HG03196 (cell line): ENCODE measurements around the gene PDE6B.

Experiments used
- ATAC-seq: cut with Tn5 transposase; IDR thresholded peaks from one replicate; pipeline ENCODE4 v1.9.1; 2021; ENCODE audit not compliant: unreplicated experiment

The PDE6B gene

DNA sequence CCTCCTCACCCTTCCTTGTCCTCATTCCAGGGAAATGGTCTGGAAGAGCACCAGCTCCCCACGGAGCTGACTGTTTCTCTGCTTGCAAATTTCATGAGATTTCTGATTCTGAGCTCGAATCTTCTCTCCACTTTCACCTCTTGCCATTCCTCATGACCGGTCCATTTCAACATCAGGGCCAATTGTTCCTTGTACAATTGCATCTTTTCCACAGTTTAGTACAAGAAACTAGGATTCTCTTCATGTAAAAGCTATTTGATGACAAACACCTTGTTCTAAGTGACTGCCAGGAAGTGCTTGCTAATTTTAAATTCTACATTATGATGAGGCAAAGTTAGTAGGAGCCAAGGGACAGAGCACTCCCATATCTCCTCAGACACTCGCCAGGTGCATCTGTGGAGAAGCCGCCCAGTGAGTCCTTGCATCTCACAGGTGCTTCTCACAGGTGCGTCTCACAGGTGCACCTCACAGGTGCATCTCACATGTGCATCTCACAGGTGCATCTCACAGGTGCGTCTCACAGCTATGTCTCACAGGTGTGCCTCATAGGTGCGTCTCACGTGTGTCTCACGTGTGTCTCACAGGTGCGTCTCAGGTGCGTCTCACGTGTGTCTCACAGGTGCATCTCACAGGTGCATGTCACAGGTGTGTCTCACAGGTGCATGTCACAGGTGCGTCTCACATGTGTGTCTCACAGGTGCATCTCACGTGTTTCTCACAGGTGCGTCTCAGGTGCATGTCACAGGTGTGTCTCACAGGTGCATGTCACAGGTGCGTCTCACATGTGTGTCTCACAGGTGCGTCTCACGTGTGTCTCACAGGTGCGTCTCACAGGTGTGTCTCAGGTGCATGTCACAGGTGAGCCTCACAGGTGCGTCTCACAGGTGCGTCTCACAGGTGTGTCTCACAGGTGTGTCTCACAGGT is 3.0 kb upstream of the PDE6B start:
- ATAC-seq, result no peak

- ATAC-seq, result no peak
Measured at GRCh38 chr4:622996-623913, 2.1 kb upstream of the PDE6B start.

- no peak for ATAC-seq
Measured at GRCh38 chr4:623914-624566, 1.3 kb upstream of the PDE6B start.

DNA sequence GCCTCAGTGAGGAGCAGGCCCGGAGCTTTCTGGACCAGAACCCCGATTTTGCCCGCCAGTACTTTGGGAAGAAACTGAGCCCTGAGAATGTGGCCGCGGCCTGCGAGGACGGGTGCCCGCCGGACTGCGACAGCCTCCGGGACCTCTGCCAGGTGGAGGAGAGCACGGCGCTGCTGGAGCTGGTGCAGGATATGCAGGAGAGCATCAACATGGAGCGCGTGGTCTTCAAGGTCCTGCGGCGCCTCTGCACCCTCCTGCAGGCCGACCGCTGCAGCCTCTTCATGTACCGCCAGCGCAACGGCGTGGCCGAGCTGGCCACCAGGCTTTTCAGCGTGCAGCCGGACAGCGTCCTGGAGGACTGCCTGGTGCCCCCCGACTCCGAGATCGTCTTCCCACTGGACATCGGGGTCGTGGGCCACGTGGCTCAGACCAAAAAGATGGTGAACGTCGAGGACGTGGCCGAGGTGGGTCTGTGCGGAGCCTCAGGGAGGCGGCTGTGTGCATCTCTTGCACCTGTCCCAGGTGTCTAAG is 323 bp downstream of the PDE6B start:
- ATAC-seq, result no peak

DNA sequence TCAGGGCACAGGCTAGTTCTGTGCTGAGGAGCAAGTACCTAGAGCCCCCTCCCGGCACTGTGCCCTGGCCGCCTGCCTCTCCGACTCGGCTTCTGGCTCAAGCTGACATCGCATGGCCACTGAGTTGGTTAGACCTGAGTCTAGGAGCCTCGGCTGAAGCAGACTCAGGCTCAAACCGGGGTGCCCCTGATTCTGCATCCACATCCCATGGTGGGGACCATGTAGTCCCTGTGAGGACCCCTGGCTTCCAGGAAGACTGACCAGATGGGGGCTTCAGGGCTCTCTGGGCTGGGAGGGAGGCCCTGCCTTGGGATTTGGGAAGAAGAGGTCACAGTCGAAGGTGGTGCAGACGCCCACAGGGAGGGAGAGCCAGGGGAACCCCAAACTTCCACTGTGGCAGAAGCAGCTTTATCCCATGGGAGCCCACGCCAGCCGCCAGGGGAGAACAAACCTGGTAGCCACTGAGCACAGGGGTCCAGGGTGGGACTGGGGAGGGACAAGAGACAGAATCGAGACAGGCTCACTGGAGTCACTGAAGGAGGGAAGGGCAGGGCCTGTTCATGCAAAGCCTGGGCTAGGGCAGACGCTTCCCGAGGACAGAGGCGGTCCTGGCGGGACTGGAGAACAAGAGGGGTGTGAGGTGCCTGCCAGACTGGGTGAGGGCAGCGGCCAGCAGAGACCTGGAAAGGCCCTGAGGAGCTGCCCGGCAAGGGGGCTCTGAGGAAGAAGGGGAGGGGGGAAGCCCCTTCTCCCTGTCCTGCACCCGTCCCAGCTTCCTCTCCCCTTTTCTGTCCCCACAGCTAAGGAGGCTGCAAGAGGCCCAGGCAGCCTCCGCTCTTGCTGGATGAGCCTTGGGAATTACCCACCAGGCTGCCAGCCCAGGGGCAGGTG is 1.1 kb downstream of the PDE6B start:
- ATAC-seq, result no peak

DNA sequence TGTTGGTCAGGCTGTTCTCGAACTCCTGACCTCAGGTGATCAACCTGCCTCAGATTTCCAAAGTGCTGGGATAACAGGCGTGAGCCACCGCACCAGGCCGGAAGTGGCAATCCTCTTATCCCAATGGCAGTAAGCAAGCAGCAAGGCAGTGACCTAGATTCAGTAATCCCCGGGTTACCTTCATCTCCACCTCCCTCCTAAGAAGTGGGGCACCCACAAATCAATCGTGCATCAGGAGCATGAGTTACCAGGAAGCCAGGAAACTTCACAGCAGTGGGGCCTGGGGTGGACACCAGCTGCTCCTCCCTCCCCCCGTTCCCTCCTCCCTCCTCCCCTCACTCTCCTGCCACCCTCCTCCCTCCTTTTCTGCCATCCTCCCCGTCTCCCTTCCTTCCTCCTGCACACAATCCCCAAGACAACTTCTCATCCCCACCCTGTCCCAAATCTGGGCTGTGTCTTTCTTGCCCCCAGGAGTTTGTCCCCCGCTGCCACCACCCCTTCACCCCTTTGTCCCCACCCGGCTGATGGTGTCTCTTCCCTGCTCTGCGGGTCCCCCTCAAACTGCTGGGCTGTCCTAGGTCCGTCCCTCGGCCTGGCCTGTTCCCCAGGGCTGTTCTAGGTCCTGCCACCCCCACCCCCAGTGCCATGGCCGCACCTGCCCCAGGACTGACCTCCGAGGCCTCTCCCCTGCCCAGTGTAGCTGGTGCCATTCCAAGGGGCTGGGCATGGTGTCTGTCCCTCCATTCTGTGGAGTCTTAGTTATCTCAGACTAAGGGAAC is 2.2 kb downstream of the PDE6B start:
- no peak for ATAC-seq

GRCh38 chr4:628311-628741 is 3.0 kb downstream of the PDE6B start:
- no peak for ATAC-seq

DNA sequence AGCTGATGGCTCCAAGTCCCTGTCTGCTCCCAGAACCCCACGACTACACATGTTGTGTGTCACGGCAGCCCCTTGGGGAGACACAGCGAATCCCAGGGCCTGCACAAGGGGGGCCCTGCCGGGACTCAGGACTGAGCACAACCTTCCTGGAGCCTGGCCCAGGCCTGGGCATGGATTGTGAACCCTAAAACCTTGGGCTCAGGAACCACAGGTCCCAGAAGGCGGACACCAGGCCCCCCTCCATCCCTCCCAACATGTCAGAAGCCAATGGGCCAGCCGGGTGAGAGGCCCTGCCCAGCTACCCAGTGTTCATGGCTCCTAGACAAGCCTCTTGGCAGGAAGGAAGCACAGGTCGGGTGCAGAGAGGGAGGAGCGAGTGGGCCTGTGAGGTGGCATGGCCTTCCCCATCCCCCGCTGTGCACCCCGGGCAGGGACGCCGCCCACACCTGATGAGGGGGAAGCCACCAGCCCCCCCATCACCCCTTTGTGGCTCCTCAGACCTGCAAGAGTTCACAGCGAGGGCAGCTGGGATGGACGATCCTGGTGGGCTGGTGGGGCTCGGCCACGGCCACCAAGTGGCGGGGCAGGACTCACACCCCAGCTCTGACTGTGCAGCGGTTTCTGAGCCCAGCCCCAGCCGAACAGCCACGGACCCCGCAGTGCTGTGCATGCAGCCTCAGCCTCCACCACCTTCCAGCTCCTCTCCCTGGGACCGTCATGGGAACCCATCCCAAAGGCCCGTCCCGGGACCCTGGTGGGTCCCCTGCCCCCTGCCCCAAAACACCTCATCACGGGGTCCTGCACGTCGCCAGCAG is 3.7 kb downstream of the PDE6B start:
- no peak for ATAC-seq

DNA sequence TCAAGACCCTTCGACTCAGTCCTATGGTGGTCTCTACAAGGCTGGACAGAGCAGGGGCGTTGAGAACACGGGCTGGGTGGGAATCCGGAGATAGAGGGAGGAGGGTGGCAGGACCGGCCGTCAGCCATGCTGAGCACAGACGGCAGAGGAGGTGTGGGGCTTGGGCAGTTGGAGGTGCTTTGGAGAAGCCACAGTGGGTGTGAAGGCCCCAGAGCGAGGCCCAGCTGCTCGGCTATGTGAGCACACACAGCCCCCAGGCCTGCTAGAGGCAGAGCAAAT is 4.2 kb downstream of the PDE6B start:
- ATAC-seq, result no peak

- no peak for ATAC-seq
Measured at GRCh38 chr4:629915-630641, 4.7 kb downstream of the PDE6B start.

GRCh38 chr4:630656-631055 is 5.3 kb downstream of the PDE6B start:
- no peak for ATAC-seq

- no peak for ATAC-seq
Measured at GRCh38 chr4:632196-632790, 6.9 kb downstream of the PDE6B start.

DNA sequence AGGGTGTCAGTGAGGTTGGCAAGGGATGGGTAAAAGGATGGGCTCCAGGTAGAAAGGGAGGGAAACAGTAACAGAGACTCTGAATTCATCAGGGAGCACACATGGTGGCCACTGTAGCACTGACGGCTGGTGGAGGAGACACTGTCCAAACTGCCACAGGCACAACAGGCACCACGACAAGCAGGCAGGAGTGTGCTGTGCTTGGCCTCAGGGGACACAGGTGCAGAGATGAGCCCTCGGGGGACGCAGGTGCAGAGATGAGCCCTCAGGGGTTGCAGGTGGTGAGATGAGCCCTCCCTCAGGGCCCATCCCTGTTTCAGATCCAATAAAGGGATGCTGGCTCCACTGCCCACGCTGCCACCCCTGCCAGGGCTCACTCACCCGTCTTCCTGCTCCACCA is 7.6 kb downstream of the PDE6B start:
- no peak for ATAC-seq

DNA sequence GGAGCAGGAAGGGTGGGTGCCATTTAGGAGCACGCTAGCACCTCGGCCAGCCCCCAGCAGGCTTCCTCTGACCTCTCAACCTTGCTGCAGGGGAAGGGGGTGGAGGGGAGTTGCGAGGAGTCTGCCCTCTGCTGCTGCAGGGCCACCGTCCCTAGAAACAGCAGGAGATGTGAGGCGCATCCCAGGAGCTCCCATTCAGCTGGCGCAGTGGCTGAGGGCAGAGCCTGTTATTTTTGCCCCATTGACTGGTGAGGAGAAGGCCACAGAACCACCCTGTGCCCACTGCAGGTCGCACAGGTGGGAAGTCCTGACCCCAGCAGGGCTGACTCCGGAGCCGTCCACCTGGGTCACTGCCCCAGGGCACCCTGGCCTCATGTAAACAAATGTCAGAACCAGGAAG is 8.0 kb downstream of the PDE6B start:
- no peak for ATAC-seq

DNA sequence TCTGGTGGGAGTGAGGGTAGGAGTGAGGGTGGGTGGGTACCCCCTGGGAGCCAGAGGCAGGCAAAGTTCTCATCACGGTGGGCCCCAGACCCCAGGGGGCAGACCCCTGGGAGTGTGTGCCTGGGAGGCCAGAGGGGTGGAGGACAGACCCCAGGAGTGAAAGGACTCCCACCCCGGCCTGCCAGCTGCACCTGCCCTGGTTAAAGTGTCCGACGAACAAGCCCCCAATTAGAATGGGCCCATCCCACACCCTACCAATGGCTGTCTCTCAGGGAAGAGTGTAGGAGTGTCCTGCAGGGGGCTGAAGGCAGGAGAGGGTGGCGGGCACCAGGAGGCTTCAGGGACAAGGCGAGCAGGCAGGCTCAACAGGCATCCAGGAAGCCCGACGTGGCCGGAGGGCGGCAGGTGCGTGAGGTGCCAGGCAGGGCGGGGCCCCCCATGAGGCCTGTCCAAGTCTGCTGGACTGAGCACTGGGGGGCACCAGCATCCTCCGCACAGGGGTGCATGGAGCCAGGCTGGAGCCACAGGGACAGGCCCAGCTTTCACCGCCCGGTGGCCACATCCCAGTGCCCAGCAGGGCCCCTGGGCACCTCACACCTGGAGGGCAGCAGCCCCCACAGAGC is 8.7 kb downstream of the PDE6B start:
- ATAC-seq, result no peak

DNA sequence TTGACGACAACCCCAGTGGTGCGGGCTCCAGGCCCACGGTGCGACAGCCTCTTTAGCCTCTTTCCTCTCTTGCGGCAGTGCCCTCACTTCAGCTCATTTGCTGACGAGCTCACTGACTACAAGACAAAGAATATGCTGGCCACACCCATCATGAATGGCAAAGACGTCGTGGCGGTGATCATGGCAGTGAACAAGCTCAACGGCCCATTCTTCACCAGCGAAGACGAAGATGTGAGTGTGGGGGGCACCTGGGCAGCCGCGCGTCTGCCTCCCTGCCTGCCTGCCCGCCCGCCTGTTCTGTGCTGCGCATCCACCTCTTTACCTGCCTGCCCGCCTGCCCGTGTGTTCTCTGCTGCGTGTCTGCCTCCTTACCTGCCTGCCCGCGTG is 9.2 kb downstream of the PDE6B start:
- ATAC-seq, result no peak
